Central memory CD8-positive, alpha-beta T cell (primary cell): Measurements from ENCODE around the gene PSMC3IP.

Source experiments
- ATAC-seq: fragments of 150-1000 bp; cut with Tn5 transposase; replicated peaks from 2 replicates; pipeline ENCODE4 v1.10.0; 2022; ENCODE audit warnings: mild to moderate bottlenecking, moderate FRiP score, moderate number of reproducible peaks; ENCODE audit not compliant: poor library complexity, severe bottlenecking; ENCODE audit errors: extremely low read depth
- DNase-seq, 2 donors: peaks; one replicate each; pipeline ENCODE4 v3.0.0; 2021; ENCODE audit warnings: low spot score in 2 of 2
- H3K27ac Mint-ChIP-seq: one replicate; pipeline ENCODE4 v1.8.0; 2022; ENCODE audit warnings: low read depth, mild to moderate bottlenecking, moderate library complexity, mixed read lengths
- H3K27me3 Mint-ChIP-seq: one replicate; pipeline ENCODE4 v1.8.0; 2022; ENCODE audit warnings: mixed read lengths
- H3K36me3 Mint-ChIP-seq: one replicate; pipeline ENCODE4 v1.8.0; 2022; ENCODE audit warnings: mild to moderate bottlenecking, moderate library complexity, mixed read lengths; ENCODE audit not compliant: insufficient read depth
- H3K4me1 Mint-ChIP-seq: one replicate; pipeline ENCODE4 v1.8.0; 2022; ENCODE audit warnings: mixed read lengths
- H3K4me3 Mint-ChIP-seq: one replicate; pipeline ENCODE4 v1.8.0; 2022; ENCODE audit warnings: mild to moderate bottlenecking, moderate library complexity, mixed read lengths
- H3K9me3 Mint-ChIP-seq: one replicate; pipeline ENCODE4 v1.8.0; 2022; ENCODE audit warnings: mixed read lengths

The PSMC3IP gene

DNA sequence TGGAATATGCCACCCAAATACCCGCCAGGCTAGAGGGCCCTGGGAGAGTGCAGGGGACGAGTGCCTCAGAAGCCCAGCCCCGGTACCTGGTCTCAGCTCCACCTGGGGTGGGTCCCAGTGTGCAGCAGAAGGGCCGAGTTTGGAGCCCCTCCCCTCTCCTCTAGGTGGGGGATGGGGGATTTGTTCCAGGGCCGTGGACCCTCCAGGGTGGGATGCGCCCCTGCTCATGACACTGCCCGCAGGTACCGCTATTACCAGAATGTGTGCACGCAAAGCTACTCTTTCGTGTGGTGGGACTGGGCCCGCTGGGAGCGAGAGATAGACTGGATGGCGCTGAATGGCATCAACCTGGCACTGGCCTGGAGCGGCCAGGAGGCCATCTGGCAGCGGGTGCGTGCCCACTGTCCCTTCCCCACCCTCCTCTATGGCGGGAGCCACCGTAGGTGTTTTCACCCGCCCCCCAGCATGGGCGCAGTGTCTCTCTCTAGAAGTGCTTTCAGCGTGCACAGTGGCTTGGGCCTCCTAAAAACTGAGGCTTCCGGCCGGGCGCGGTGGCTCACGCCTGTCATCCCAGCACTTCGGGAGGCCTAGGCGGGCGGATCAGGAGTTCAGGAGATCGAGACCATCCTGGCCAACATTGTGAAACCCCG, 40.2 kb downstream of the PSMC3IP start:
- no peak overlapping the region for H3K27ac Mint-ChIP-seq

DNA sequence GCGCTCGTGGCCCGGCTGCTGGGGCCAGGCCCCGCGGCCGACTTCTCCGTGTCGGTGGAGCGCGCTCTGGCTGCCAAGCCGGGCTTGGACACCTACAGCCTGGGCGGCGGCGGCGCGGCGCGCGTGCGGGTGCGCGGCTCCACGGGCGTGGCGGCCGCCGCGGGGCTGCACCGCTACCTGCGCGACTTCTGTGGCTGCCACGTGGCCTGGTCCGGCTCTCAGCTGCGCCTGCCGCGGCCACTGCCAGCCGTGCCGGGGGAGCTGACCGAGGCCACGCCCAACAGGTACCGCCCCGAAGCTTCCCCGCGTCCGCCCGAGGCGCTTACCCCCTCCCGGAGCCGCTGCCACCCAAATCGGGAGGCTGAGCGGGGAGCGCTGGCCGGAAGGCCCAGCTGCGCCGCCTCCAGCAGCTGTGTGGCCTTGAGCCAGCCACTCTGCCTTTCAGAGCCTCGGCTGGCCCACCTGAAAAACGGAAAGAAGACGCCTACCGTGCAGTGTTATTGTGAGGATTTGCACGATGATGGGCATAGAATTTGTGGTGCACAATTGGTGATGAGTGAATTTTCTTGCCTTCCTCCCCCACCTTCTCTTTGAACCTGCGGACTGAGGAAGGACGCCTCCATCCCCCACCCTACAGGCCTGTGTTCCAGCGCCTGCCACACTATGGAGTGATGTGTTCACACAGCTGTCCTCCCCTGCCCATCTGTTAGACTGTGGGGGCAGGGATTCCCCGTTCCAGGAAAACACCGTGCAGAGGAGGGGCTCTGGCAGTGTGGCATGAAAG, 41.0 kb downstream of the PSMC3IP start:
- Mint-ChIP-seq H3K27me3 (no peaks in the 10 kb centered on the region), H3K27ac (no peak overlapping the region), H3K4me3 (peak overlapping the region; percentile 70), H3K36me3 (peaks cover 4% of the 10 kb centered on the region), H3K9me3 (no peaks in the 10 kb centered on the region), H3K4me1 (peaks cover 44% of the 10 kb centered on the region)
- peak; percentile 32 to 40 for DNase-seq
- peak; percentile 49 for ATAC-seq

More for the DNA sequence above, 40.2 kb downstream of the PSMC3IP start:
- Mint-ChIP-seq H3K27me3 (no peaks in the 10 kb centered on the region), H3K9me3 (no peaks in the 10 kb centered on the region), H3K4me1 (peaks cover 41% of the 10 kb centered on the region), H3K4me3 (peak overlapping the region; percentile 70), H3K36me3 (peaks cover 2% of the 10 kb centered on the region)
- ATAC-seq = no peak
- DNase-seq = no peak

DNA sequence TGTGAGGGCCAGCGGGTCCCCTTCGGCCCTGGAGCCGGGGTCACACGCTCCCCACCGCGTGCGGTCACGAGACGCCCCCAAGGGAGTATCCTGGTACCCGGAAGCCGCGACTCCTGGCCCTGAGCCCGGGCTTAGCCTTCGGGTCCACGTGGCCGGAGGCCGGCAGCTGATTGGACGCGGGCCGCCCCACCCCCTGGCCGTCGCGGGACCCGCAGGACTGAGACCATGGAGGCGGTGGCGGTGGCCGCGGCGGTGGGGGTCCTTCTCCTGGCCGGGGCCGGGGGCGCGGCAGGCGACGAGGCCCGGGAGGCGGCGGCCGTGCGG, 41.5 kb downstream of the PSMC3IP start, which contains the start of gene NAGLU:
NAGLU (plus strand) TSS at position 194 of the 324 bp plus-strand sequence; CDS start at position 226, 32 bp downstream.
- H3K36me3 Mint-ChIP-seq = peaks cover 5% of the 10 kb centered on the region
- H3K4me3 Mint-ChIP-seq = peak within 1 kb of the TSS; percentile 70
- peaks cover 44% of the 10 kb centered on the region for H3K4me1 Mint-ChIP-seq
- H3K9me3 Mint-ChIP-seq = no peaks in the 10 kb centered on the region
- H3K27me3 Mint-ChIP-seq = no peaks in the 10 kb centered on the region
- ATAC-seq (peak; percentile 66), DNase-seq (peak; percentile 44 to 58)
- H3K27ac Mint-ChIP-seq = no peak within 1 kb of the TSS

DNA sequence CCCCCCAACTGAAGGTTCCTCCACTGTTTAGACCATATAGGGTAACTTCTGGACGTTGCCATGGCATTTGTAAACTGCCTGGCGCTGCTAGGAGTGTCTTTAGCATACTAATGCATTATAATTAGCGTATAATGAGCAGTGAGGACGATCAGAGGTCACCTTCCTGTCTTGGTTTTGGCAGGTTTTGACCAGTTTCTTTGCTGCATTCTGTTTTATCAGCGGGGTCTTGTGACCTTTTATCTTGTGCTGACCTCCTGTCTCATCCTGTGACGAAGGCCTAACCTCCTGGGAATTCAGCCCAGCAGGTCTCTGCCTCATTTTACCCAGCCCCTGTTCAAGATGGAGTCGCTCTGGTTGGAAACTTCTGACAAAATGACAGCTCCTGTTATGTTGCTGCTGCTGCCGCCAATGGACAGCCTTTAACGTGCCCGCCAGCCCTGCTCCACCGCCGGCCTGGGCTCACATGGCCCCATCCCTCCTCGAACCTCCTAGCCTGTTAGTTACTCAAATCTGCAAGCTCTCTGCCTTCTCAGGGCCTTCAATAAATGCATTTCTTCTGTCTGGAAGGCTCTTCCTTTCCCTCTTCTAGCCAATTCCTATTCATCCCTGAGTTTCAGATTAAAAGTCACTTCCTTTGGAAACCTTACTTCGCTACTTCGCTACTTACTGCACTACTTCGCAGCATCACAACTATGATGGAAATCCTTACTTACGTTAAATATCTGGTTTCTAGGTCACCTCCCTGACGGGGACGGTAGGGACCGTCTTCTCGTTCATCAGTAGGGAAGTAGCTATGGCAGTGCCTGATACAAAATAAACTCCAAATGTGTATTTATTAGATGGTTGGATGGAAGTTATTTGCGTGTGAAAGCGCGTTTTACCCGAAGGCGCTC, 42.1 kb downstream of the PSMC3IP start:
- no peaks in the 10 kb centered on the region for H3K9me3 Mint-ChIP-seq
- DNase-seq (no peak), ATAC-seq (peak; percentile 17)
- no peaks in the 10 kb centered on the region for H3K27me3 Mint-ChIP-seq
- H3K27ac Mint-ChIP-seq = no peak overlapping the region
- H3K4me1 Mint-ChIP-seq = peaks cover 44% of the 10 kb centered on the region
- H3K4me3 Mint-ChIP-seq = peak overlapping the region; percentile 70
- H3K36me3 Mint-ChIP-seq = peaks cover 8% of the 10 kb centered on the region

DNA sequence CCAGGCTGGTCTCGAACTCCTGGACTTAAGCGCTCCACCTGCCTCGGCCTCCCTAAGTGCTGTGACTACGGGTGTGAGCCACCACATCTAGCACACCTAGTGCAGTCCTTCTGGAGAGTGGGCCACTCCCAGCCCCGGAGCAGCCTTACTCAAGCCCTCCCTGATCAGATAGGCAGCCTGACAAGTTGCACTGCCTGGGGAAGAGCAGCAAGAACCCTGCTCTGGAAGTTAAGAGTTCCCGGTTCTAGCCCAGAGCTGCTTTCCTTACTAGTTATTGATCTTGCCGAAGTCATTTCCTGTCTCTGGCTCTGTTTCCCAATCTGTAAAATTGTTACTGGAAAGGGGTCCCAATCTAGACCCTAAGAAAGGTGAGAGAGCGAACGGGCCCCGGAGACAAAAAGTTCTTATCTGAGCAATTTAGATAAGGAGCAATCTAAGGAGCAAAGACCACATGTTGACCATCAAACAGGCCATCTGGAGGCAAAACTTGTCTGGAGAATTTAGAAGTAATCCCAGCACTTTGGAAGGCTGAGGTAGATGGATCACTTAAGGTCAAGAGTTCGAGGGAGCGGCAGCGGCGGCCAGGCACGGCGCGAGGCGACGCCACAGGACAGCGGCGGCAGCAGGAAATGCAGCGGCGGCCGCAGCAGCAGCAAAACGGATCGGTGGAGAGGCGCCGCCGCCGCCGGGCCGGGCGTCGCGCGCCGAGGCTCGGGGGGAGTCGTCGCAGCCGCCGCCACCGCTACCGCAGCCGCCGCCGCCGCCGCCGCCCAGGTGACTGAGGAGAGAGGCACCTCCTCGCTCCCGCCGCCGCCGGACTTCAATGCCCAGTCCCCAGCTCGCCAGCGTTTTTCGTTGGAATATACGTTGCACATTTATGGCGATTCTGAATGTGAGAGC, 45.8 kb downstream of the PSMC3IP start:
- peak; percentile 33 for ATAC-seq

GRCh38 chr17:42530952-42531454, 46.5 kb downstream of the PSMC3IP start:
- Mint-ChIP-seq H3K27ac (no peak overlapping the region), H3K4me1 (peaks cover 46% of the 10 kb centered on the region)

More for the DNA sequence above, 45.8 kb downstream of the PSMC3IP start:
- no peak overlapping the region for H3K27ac Mint-ChIP-seq
- peaks cover 48% of the 10 kb centered on the region for H3K4me1 Mint-ChIP-seq
- no peaks in the 10 kb centered on the region for H3K9me3 Mint-ChIP-seq
- H3K36me3 Mint-ChIP-seq = peaks cover 10% of the 10 kb centered on the region
- H3K27me3 Mint-ChIP-seq = no peaks in the 10 kb centered on the region
- peak overlapping the region; percentile 82 for H3K4me3 Mint-ChIP-seq
- DNase-seq = no peak

GRCh38 chr17:42529061-42529460, 48.5 kb downstream of the PSMC3IP start:
- ATAC-seq (no peak), DNase-seq (no peak)
- peaks cover 10% of the 10 kb centered on the region for H3K36me3 Mint-ChIP-seq
- no peaks in the 10 kb centered on the region for H3K9me3 Mint-ChIP-seq
- no peak overlapping the region for H3K4me3 Mint-ChIP-seq
- no peak overlapping the region for H3K27ac Mint-ChIP-seq
- peaks cover 44% of the 10 kb centered on the region for H3K4me1 Mint-ChIP-seq
- no peaks in the 10 kb centered on the region for H3K27me3 Mint-ChIP-seq

More at GRCh38 chr17:42530952-42531454, 46.5 kb downstream of the PSMC3IP start:
- H3K36me3 Mint-ChIP-seq = peaks cover 10% of the 10 kb centered on the region
- DNase-seq (no peak), ATAC-seq (no peak)
- H3K4me3 Mint-ChIP-seq = peak overlapping the region; percentile 82
- H3K9me3 Mint-ChIP-seq = no peaks in the 10 kb centered on the region
- H3K27me3 Mint-ChIP-seq = no peaks in the 10 kb centered on the region

DNA sequence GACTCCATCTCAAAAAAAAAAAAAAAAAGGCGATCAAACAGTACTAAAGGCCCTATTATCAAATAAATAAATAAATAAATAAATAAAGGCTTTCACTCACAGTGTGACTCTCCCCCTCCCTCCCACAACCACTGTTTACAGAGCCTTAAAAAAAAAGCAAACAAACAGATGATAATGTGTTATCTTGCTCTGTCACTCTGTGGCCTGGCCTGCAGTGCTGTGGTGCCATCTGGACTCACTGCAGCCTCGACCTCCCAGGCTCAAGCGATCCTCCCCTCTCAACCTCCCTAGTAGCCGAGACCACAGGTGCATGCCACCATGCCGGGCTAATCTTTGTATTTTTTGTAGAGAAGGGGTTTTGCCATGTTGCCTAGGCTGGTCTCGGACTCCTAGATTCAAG, 49.6 kb downstream of the PSMC3IP start:
- H3K4me3 Mint-ChIP-seq = no peak overlapping the region
- H3K4me1 Mint-ChIP-seq = peaks cover 41% of the 10 kb centered on the region
- peaks cover 10% of the 10 kb centered on the region for H3K36me3 Mint-ChIP-seq
- DNase-seq = no peak
- H3K27me3 Mint-ChIP-seq = no peaks in the 10 kb centered on the region
- no peak overlapping the region for H3K27ac Mint-ChIP-seq
- ATAC-seq = no peak
- H3K9me3 Mint-ChIP-seq = no peaks in the 10 kb centered on the region

DNA sequence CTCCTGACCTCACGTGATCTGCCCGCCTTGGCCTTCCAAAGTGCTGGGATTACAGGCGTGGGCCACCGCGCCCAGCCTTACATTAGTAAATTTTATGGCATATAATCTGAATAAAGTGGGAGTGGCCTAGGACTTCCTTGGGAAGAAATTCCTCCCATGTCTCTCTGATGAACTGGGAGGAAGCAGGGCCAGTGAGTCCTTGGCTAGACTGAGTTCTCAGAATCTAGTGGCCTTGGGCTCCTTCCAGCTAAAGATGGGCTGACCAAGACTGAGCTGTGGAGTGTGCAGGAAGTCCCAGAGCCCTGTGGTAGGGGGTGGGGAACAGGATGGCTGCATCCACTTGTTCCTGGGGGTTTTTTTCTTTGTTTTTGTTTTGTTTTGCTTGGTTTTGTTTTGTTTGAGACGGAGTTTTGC, 51.5 kb downstream of the PSMC3IP start:
- Mint-ChIP-seq H3K36me3 (peaks cover 7% of the 10 kb centered on the region), H3K4me1 (peaks cover 32% of the 10 kb centered on the region), H3K9me3 (no peaks in the 10 kb centered on the region), H3K27me3 (no peaks in the 10 kb centered on the region), H3K27ac (no peak overlapping the region), H3K4me3 (no peak overlapping the region)
- ATAC-seq = no peak
- DNase-seq = no peak

DNA sequence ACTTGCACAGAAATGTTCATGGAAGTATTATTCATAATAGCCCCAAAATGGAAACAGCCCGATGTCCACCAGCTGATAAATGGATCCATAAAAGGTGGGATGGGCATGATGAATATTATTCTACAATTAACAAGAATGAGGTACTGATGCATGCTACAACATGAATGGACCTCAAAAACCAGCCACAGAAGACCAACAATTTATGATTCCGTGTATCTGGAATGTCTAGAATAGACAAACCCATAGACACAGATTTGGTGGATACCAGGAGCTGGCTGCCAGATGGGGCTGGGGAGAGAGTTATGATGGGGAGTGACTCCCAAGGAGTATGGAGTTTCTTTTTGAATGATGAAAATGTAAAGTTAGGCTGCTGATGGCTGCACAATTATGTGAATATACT, 52.3 kb downstream of the PSMC3IP start:
- ATAC-seq = no peak
- Mint-ChIP-seq H3K4me1 (peaks cover 24% of the 10 kb centered on the region), H3K27me3 (no peaks in the 10 kb centered on the region), H3K9me3 (no peaks in the 10 kb centered on the region), H3K4me3 (no peak overlapping the region), H3K36me3 (peaks cover 2% of the 10 kb centered on the region), H3K27ac (no peak overlapping the region)
- DNase-seq = no peak

DNA sequence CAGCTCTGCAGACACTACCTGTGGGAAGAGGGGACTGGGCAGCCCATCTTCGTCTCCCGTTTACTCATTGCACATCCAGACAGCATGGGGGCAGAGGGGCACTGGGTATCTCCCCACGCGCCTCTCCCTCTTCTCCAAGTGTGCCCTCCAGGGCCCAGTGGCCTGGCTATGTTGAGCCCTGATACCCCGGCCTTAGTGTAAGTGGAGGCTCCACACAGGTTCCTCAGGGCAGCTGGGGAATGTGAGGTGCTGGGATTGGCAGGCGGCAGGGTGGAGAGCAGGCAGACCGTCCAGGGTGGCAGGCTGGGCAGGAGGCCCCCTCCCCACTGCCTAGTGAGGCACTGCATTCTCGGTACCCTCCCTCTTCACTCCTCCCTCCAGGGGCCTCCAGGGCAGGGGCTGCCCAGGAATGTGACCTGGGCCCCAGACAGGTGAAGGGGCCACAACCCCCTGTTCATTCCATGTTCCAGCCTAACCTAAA, 54.7 kb downstream of the PSMC3IP start:
- Mint-ChIP-seq H3K4me1 (peaks cover 14% of the 10 kb centered on the region), H3K36me3 (peaks cover 2% of the 10 kb centered on the region), H3K9me3 (no peaks in the 10 kb centered on the region), H3K4me3 (no peak overlapping the region), H3K27ac (no peak overlapping the region), H3K27me3 (no peaks in the 10 kb centered on the region)
- DNase-seq (no peak), ATAC-seq (no peak)
